Brain pericyte (primary cell): Measurements from ENCODE around the gene CST6.

Experiments used
- DNase-seq: peaks from one replicate; pipeline ENCODE4 v3.0.0-alpha.2; 2012; ENCODE audit warnings: low read depth, low spot score

Gene CST6, protein sequence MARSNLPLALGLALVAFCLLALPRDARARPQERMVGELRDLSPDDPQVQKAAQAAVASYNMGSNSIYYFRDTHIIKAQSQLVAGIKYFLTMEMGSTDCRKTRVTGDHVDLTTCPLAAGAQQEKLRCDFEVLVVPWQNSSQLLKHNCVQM

GRCh38 chr11:66011785-66012303 is at the start of gene CST6:
Gene CST6 (plus strand): TSS chr11:66012008. CDS start chr11:66012045, 37 bp downstream.
- DNase-seq = no peak

GRCh38 chr11:65962141-65962564 is 49.7 kb upstream of the CST6 start:
- no peak for DNase-seq

DNA sequence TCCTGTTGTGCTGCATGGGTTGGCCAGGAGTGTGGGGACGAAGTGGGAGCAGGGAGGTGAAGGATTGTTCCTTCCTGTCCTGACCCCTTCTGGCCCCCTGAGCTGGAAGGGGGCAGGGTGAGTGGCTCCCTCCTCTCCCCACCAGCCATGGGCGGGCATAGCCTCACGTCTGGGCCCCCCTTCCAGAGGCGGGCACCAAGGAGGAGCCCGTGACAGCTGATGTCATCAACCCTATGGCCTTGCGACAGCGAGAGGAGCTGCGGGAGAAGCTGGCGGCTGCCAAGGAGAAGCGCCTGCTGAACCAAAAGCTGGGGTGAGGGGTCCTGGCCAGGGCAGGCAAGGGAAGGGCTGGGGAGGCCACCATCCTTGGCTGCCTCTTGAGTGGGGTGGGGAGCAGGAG is 46.9 kb upstream of the CST6 start:
- no peak for DNase-seq

DNA sequence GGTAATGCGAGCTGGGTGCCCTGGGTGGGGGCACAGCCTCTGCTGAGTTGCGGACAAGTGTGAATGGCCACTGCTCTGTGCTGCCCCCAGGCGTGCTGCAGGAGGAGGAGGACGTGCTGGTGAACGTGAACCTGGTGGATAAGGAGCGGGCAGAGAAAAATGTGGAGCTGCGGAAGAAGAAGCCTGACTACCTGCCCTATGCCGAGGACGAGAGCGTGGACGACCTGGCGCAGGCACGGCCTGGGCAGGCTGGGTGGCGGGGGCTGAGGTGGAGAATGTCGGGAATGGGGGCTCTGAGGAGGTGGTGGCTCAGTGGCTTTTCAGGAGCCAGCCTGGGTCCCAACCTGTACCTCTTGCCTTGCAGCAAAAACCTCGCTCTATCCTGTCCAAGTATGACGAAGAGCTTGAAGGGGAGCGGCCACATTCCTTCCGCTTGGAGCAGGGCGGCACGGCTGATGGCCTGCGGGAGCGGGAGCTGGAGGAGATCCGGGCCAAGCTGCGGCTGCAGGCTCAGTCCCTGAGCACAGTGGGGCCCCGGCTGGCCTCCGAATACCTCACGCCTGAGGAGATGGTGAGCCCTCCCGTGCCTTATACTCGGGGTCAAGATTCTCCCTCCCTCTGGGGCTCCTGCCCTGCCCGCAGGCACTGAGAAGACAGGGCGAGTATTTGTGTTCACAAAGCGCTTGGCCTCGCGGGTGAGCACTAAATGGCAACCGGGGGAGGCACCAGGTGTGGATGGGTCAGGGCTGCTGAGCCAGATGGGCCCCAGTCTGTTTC is 45.6 kb upstream of the CST6 start:
- DNase-seq = no peak

GRCh38 chr11:65967329-65967934 is 44.4 kb upstream of the CST6 start:
- DNase-seq = no peak

DNA sequence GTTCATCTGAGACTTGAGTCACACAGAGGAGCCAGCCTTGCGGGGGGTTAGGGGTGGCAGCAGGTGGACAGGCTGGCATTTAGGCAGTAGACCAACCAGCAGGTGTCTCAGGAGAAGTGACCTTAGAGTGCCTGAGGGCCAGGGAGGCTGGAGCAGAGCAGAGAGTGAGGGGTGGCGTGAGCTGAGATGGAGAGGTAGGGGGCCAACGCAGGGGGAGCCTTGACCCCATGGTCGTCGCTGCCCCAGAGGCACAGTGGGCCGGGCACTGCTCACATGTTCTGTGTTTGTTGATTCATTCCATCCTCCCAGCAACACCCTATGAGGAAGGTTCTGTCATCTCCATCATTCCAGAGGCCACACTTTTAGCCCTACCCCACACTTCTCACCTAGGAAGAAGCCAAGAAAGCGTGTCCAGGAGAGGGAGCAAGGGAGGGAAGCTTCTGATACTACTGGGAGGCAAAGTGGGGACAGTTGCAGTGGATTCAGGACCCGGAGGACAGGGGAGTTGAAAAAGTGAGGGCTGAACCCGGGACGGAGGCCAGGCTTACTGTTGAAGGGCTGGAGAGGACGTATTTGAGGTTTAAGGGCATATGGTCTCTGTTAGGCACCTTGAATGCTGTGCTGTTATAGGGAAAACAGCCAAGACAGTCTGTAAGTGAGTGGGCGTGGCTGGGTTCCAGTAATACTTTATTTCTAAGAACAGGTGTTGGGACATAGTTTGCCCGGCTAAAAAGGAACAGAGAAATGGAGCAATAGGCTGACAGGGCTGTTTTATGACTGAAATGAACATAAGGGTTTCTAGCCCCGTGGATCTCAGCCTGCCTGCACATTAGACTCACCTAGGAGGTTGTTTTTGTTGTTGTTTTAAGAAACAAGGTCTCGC is 43.0 kb upstream of the CST6 start:
- DNase-seq = no peak

DNA sequence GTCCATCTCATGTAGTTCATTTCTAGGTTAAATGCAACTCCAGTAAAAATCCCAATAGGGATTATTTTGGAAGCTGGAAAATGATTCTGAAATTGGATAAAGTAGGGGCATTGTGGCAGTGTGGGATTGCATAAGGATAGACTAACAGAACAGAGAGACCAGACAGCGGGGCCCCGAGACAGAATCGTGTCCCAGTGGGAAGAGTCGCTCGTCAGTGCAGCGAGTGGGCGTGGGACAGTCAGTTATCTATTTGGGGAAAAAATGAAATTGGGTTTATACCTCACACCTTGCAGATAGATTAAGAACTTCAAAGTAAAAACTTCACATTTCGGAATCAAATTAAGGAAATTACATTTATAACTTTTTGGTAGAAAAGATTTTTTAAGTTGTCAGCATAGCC is 39.7 kb upstream of the CST6 start:
- DNase-seq = no peak

DNA sequence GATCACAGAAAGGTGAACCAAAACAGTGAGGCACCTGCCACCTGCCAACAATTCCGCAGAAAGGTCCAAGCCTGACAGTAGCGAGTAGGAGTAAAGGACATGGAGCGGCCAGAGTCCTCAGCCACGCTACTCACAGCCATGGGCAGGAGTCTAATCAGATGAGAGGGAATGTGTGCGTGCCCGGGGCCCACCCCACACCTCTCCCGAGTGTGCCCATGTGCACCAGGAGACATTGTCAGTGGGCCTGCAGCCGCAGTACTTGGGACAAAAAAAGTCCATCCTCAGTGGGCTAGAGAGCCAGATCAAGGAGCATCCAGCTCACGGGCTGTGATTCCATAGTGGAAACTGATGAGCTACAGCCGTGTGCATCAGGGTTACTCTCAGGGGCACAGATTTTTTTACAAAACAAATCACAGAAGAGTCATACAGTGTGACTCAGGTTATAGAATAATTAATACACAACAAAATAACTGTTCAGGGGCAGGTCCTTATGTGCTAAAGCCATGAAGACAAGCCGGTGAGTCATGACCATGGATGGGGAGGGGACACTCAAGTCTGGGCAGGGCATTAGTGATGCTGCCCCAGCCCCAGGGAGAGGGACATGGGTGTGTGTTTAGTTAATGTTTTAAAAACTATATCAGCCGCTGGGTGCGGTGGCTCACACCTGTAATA is 38.2 kb upstream of the CST6 start:
- no peak for DNase-seq

DNA sequence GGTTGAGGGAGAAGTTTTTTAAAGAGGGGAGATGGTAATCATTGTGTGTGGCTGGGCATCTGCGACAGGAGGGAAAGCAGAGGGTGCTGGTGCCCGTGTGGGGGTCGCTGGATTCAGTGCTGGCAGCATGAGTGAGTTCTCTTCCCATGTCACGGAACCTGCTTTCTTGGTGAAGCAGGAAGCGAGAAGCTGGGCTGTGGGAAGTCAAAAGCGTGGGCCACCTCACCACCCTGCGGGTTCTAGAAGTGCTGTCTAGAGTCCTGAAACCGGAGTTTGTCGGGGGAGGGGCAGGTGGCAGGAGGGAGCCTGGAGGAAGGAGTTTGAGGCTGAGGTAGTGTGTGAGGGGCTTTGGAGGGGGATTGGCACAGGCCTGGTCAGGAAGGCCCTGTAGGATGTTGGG is 36.0 kb upstream of the CST6 start:
- no peak for DNase-seq

GRCh38 chr11:65976216-65977176 is 35.3 kb upstream of the CST6 start:
- DNase-seq = no peak

- no peak for DNase-seq
Observed at GRCh38 chr11:65977621-65978390, 34.0 kb upstream of the CST6 start.

GRCh38 chr11:65978391-65979238 is 33.2 kb upstream of the CST6 start:
- DNase-seq = no peak

- no peak for DNase-seq
Observed at GRCh38 chr11:65979261-65979759, 32.5 kb upstream of the CST6 start.

- DNase-seq = no peak
Observed at GRCh38 chr11:65981101-65981740, 30.6 kb upstream of the CST6 start.

GRCh38 chr11:65981972-65982823 is 29.6 kb upstream of the CST6 start:
- DNase-seq = no peak

DNA sequence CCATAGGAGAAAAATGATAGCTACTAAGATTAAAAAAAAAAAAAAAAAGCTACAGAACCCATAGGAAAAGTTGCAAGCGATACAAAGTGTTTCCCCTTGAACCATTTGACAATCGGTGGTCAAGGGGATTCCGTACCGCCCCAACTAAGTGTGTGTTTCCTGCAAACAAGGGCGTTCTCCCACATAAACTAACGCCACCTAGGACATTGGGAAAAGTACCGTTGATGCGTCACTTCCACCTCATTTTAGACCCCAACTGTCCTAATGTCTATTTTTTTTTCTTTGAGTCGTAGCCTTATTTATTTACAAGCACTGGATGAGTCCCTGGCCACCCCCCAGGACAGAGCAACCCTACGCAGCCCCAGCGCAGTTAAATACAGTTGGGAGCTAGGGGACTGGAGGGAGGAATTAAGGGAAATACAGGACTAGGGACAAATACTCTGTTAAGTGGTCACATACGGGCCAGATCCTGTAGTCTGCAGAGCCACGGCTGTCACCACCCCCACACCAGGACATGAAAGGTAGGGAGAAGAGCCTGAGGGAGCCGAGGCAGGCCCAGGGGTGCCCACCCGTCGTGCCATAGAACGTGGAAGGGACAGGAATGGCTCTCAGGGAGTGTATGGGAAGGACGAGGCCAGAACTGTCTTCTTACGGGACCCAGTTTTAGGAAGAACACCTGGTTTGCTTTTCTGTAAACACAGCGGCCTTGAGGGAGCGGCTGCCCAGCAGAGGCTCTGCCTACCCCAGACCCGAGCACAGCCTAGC is 28.8 kb upstream of the CST6 start:
- DNase-seq = no peak
